ENCODE results near the gene IGHMBP2. TPM values are rescaled to one million over a fixed set of nuclear protein-coding genes. Genes with fewer than 3 reads are reported as not detected.

IGHMBP2 gene
- total RNA-seq, 2 experiments from 2014 or later, result 21.1 to 24.9 TPM

- Mint-ChIP-seq H3K4me3 (no peak overlapping the region), H3K27me3 (no peaks in the 10 kb centered on the region), H3K9me3 (no peaks in the 10 kb centered on the region), H3K36me3 (ENCODE audit: low read depth) (peaks cover 33% of the 10 kb centered on the region), H3K4me1 (ENCODE audit: low read depth) (peaks cover 3% of the 10 kb centered on the region), H3K27ac (no peak overlapping the region)
- ATAC-seq (no peak), DNase-seq (no peak)
- no peak for TF ChIP-seq CTCF (IDR thresholded peaks at IDR 0.05)
- intact Hi-C loops (cut with micrococcal nuclease), result no loop called here
- ChIA-PET POLR2A (interaction anchor here (1.2 kb wide), 1 partner anchor 40 kb away, joined by 4 read pairs; no protein-coding TSS in a partner anchor), CTCF (no interaction called here)
These were observed 13.0 kb upstream of the IGHMBP2 start for GRCh38 chr11:68890490-68891231.

- ChIA-PET POLR2A (no interaction called here), CTCF (no interaction called here)
- peaks cover 3% of the 10 kb centered on the region for H3K4me1 Mint-ChIP-seq (ENCODE audit: low read depth)
- ATAC-seq (no peak), DNase-seq (no peak)
- H3K36me3 Mint-ChIP-seq (ENCODE audit: low read depth), result peaks cover 37% of the 10 kb centered on the region
- no peak for TF ChIP-seq CTCF (IDR thresholded peaks at IDR 0.05)
- H3K4me3 Mint-ChIP-seq, result no peak overlapping the region
- H3K27ac Mint-ChIP-seq, result no peak overlapping the region
- no peaks in the 10 kb centered on the region for H3K27me3 Mint-ChIP-seq
- intact Hi-C loops (cut with micrococcal nuclease), result no loop called here
- H3K9me3 Mint-ChIP-seq, result no peaks in the 10 kb centered on the region
These were observed 12.2 kb upstream of the IGHMBP2 start for GRCh38 chr11:68891351-68891948.

- intact Hi-C loops (cut with micrococcal nuclease), result no loop called here
- no peaks in the 10 kb centered on the region for H3K27me3 Mint-ChIP-seq
- H3K4me3 Mint-ChIP-seq, result no peak overlapping the region
- ChIA-PET POLR2A (no interaction called here), CTCF (no interaction called here)
- H3K4me1 Mint-ChIP-seq (ENCODE audit: low read depth), result peaks cover 3% of the 10 kb centered on the region
- DNase-seq (no peak), ATAC-seq (no peak)
- H3K36me3 Mint-ChIP-seq (ENCODE audit: low read depth), result peaks cover 42% of the 10 kb centered on the region
- H3K27ac Mint-ChIP-seq, result no peak overlapping the region
- H3K9me3 Mint-ChIP-seq, result no peaks in the 10 kb centered on the region
- TF ChIP-seq CTCF (IDR thresholded peaks at IDR 0.05), result no peak
These were observed 11.1 kb upstream of the IGHMBP2 start for GRCh38 chr11:68892576-68892975.

GRCh38 chr11:68893282-68893681, 10.4 kb upstream of the IGHMBP2 start:
- POLR2A ChIA-PET, result no interaction called here
- peaks cover 49% of the 10 kb centered on the region for H3K36me3 Mint-ChIP-seq (ENCODE audit: low read depth)
- peaks cover 3% of the 10 kb centered on the region for H3K4me1 Mint-ChIP-seq (ENCODE audit: low read depth)
- no peaks in the 10 kb centered on the region for H3K27me3 Mint-ChIP-seq
- CTCF ChIA-PET, result no interaction called here
- ATAC-seq (no peak), DNase-seq (no peak)
- no peak overlapping the region for H3K27ac Mint-ChIP-seq
- H3K4me3 Mint-ChIP-seq, result no peak overlapping the region
- intact Hi-C loops (cut with micrococcal nuclease), result no loop called here
- H3K9me3 Mint-ChIP-seq, result no peaks in the 10 kb centered on the region
- TF ChIP-seq CTCF (IDR thresholded peaks at IDR 0.05), result no peak

GRCh38 chr11:68896171-68896959, 7.3 kb upstream of the IGHMBP2 start:
- H3K4me1 Mint-ChIP-seq (ENCODE audit: low read depth), result peaks cover 5% of the 10 kb centered on the region
- ChIA-PET CTCF (no interaction called here), POLR2A (interaction anchor here (1.4 kb wide), 1 partner anchor 9 kb away, joined by 3 read pairs; no protein-coding TSS in a partner anchor)
- no peak overlapping the region for H3K27ac Mint-ChIP-seq
- no peaks in the 10 kb centered on the region for H3K9me3 Mint-ChIP-seq
- H3K27me3 Mint-ChIP-seq, result no peaks in the 10 kb centered on the region
- intact Hi-C loops (cut with micrococcal nuclease), result no loop called here
- no peak for TF ChIP-seq CTCF (IDR thresholded peaks at IDR 0.05)
- H3K4me3 Mint-ChIP-seq, result no peak overlapping the region
- DNase-seq, result no peak
- peaks cover 49% of the 10 kb centered on the region for H3K36me3 Mint-ChIP-seq (ENCODE audit: low read depth)
- no peak for ATAC-seq
